Activated naive CD4-positive, alpha-beta T cell treated with anti-CD3 and anti-CD28 coated beads, Interleukin-2, amount 50 U/mL, for 72 hours (primary cell): ENCODE measurements around the gene CARD11. TPM values are rescaled to one million over a fixed set of nuclear protein-coding genes. Genes with fewer than 3 reads are reported as not detected.
A peak's percentile ranks its signal among the peaks of the same experiment; 100 is the strongest.

Experiments used
- ATAC-seq, 2 donors: fragments of 150-1000 bp; cut with Tn5 transposase; 2 replicates each; pipeline ENCODE4 v1.10.0; 2021; ENCODE audit warnings: mild to moderate bottlenecking in 2 of 2, moderate library complexity in 2 of 2
- DNase-seq, 2 donors: peaks; one replicate each; pipeline ENCODE4 v3.0.0; 2021 to 2022; ENCODE audit warnings: low spot score in 2 of 2
- H3K27ac Mint-ChIP-seq, 2 donors: one replicate each; pipeline ENCODE4 v1.8.0; 2022; ENCODE audit warnings: mild to moderate bottlenecking in 2 of 2, mixed read lengths in 2 of 2
- H3K36me3 Mint-ChIP-seq, 2 donors: one replicate each; pipeline ENCODE4 v1.8.0; 2022; ENCODE audit warnings: mixed read lengths in 2 of 2
- H3K9me3 Mint-ChIP-seq, 2 donors: one replicate each; pipeline ENCODE4 v1.8.0; 2022; ENCODE audit warnings: mixed read lengths in 2 of 2
- total RNA-seq, 2 donors: library from RNA; stranded (reverse); gene quantifications; one replicate each; pipeline ENCODE4 v1.2.3, GENCODE V29; 2022

Gene CARD11
- total RNA-seq, 2 donors from 2014 or later = 83.3 to 131 TPM

GRCh38 chr7:2887816-2888215 is 155.9 kb downstream of the CARD11 start:
- no peak for DNase-seq
- Mint-ChIP-seq H3K27ac (no peak overlapping the region), H3K9me3 (no peaks in the 10 kb centered on the region), H3K36me3 (no peaks in the 10 kb centered on the region)
- no peak for ATAC-seq

GRCh38 chr7:2886900-2887299 is 156.8 kb downstream of the CARD11 start:
- Mint-ChIP-seq H3K27ac (no peak overlapping the region), H3K36me3 (no peaks in the 10 kb centered on the region), H3K9me3 (no peaks in the 10 kb centered on the region)
- DNase-seq (peak in 1 of 2 donors; percentile 55), ATAC-seq (peak; percentile 80 to 88)

GRCh38 chr7:2886391-2886790 is 157.3 kb downstream of the CARD11 start:
- no peak overlapping the region for H3K27ac Mint-ChIP-seq

GRCh38 chr7:2884161-2884560 is 159.5 kb downstream of the CARD11 start:
- no peak for DNase-seq
- Mint-ChIP-seq H3K36me3 (no peaks in the 10 kb centered on the region), H3K9me3 (peaks cover 0 to 4% of the 10 kb centered on the region in 2 donors), H3K27ac (no peak overlapping the region)
- ATAC-seq = no peak

More at GRCh38 chr7:2886391-2886790, 157.3 kb downstream of the CARD11 start:
- ATAC-seq = no peak
- Mint-ChIP-seq H3K9me3 (no peaks in the 10 kb centered on the region), H3K36me3 (no peaks in the 10 kb centered on the region)
- DNase-seq = no peak

GRCh38 chr7:2883101-2883500 is 160.6 kb downstream of the CARD11 start:
- DNase-seq (no peak), ATAC-seq (no peak)
- no peak overlapping the region for H3K27ac Mint-ChIP-seq
- no peaks in the 10 kb centered on the region for H3K36me3 Mint-ChIP-seq
- peaks cover 0 to 4% of the 10 kb centered on the region in 2 donors for H3K9me3 Mint-ChIP-seq

- no peak for ATAC-seq
- Mint-ChIP-seq H3K36me3 (no peaks in the 10 kb centered on the region), H3K9me3 (peaks cover 0 to 4% of the 10 kb centered on the region in 2 donors), H3K27ac (peak overlapping the region in 1 of 2 donors; percentile 22)
- no peak for DNase-seq
These were observed 161.6 kb downstream of the CARD11 start for GRCh38 chr7:2882111-2882510.

- DNase-seq (no peak), ATAC-seq (no peak)
- Mint-ChIP-seq H3K36me3 (no peaks in the 10 kb centered on the region), H3K27ac (no peak overlapping the region), H3K9me3 (peaks cover 0 to 4% of the 10 kb centered on the region in 2 donors)
These were observed 162.7 kb downstream of the CARD11 start for GRCh38 chr7:2880874-2881533.

GRCh38 chr7:2880051-2880450 is 163.6 kb downstream of the CARD11 start:
- H3K27ac Mint-ChIP-seq = no peak overlapping the region
- DNase-seq (no peak), ATAC-seq (no peak)
- peaks cover 0 to 4% of the 10 kb centered on the region in 2 donors for H3K9me3 Mint-ChIP-seq
- H3K36me3 Mint-ChIP-seq = no peaks in the 10 kb centered on the region

- H3K9me3 Mint-ChIP-seq = peaks cover 0 to 4% of the 10 kb centered on the region in 2 donors
- no peak for DNase-seq
- no peak for ATAC-seq
- H3K27ac Mint-ChIP-seq = no peak overlapping the region
- no peaks in the 10 kb centered on the region for H3K36me3 Mint-ChIP-seq
These were observed 164.3 kb downstream of the CARD11 start for GRCh38 chr7:2879354-2879753.

- H3K27ac Mint-ChIP-seq = no peak overlapping the region
- no peak for DNase-seq
- ATAC-seq = no peak
- H3K9me3 Mint-ChIP-seq = peaks cover 0 to 4% of the 10 kb centered on the region in 2 donors
- H3K36me3 Mint-ChIP-seq = no peaks in the 10 kb centered on the region
These were observed 165.4 kb downstream of the CARD11 start for GRCh38 chr7:2878306-2878705.

- ATAC-seq (no peak), DNase-seq (no peak)
- H3K9me3 Mint-ChIP-seq = peaks cover 0 to 4% of the 10 kb centered on the region in 2 donors
- H3K36me3 Mint-ChIP-seq = no peaks in the 10 kb centered on the region
- peak overlapping the region in 1 of 2 donors; percentile 34 for H3K27ac Mint-ChIP-seq
These were observed 167.5 kb downstream of the CARD11 start for GRCh38 chr7:2876031-2876731.

- DNase-seq (no peak), ATAC-seq (peak in 1 of 2 donors; percentile 57)
- Mint-ChIP-seq H3K27ac (peak overlapping the region; percentile 2 to 94), H3K9me3 (no peaks in the 10 kb centered on the region), H3K36me3 (peaks cover 0 to 5% of the 10 kb centered on the region in 2 donors)
These were observed 169.7 kb downstream of the CARD11 start for GRCh38 chr7:2873686-2874551.

- no peak for DNase-seq
- H3K9me3 Mint-ChIP-seq = no peaks in the 10 kb centered on the region
- no peak overlapping the region for H3K27ac Mint-ChIP-seq
- peaks cover 0 to 5% of the 10 kb centered on the region in 2 donors for H3K36me3 Mint-ChIP-seq
- ATAC-seq = no peak
These were observed 170.5 kb downstream of the CARD11 start for GRCh38 chr7:2873146-2873545.

GRCh38 chr7:2872296-2872874 is 171.3 kb downstream of the CARD11 start:
- no peak for ATAC-seq
- Mint-ChIP-seq H3K36me3 (peaks cover 0 to 5% of the 10 kb centered on the region in 2 donors), H3K9me3 (no peaks in the 10 kb centered on the region), H3K27ac (peak overlapping the region; percentile 2 to 90)
- no peak for DNase-seq

- DNase-seq (peak; percentile 56 to 82), ATAC-seq (peak; percentile 87 to 90)
- Mint-ChIP-seq H3K9me3 (no peaks in the 10 kb centered on the region), H3K36me3 (peaks cover 0 to 5% of the 10 kb centered on the region in 2 donors), H3K27ac (peak overlapping the region; percentile 50 to 90)
These were observed 173.2 kb downstream of the CARD11 start for GRCh38 chr7:2870471-2870931.

GRCh38 chr7:2869981-2870380 is 173.7 kb downstream of the CARD11 start:
- peak in 1 of 2 donors; percentile 1 for ATAC-seq
- Mint-ChIP-seq H3K36me3 (peaks cover 0 to 5% of the 10 kb centered on the region in 2 donors), H3K9me3 (no peaks in the 10 kb centered on the region), H3K27ac (peak overlapping the region; percentile 90)
- DNase-seq = no peak
